ENCODE results near the gene ZSWIM7.

ZSWIM7 gene

DNA sequence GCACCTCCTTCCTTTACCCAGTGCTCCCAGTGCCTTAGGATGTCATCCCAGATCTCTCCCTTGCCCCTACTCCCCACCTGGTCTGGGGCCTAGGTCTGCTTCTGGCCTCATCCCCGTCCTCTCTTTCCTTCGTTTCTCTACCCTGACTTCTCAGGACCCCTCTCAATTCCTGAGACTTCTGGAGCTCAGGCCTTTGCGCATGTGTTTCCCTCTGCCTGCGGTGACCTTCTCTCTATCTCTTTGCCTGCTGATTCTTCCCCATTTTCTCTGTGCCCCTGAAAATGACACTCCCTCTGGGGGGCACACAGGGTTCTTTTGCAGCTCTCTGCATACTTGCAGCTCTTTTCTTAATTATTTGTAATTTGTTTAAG lies 41.0 kb downstream of the ZSWIM7 start:
- H3K4me3 ChIP-seq (ENCODE audit: low read depth, low read length) = no peak overlapping the region
- TF ChIP-seq CTCF (IDR thresholded peaks at IDR 0.05; ENCODE audit: control insufficient read depth, extremely low read depth, insufficient read depth) = no peak
- DNase-seq (ENCODE audit: low read depth) = no peak

GRCh38 chr17:15957608-15958307 lies 41.7 kb downstream of the ZSWIM7 start:
- DNase-seq (ENCODE audit: low read depth) = no peak
- no peak for TF ChIP-seq CTCF (IDR thresholded peaks at IDR 0.05; ENCODE audit: control insufficient read depth, extremely low read depth, insufficient read depth)
- no peak overlapping the region for H3K4me3 ChIP-seq (ENCODE audit: low read depth, low read length)

DNA sequence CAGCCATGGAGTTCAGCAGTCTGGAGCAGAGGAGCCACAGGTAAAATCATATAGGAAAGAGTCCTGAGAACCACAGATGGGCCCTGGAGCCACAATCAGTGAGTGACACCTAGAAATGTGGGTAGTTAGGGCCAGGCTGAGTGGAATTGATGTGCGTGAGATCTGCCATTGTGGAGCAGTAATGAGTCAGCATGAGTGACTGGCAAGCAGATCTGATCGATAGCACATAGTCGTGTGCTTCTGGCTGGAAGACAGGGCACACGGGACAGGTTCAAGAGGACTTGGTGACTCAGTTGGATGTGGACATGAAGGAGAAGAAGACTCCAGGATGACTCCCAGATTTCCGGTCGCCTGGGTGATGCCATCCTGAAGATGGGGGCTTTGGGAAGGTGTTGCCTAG lies 42.3 kb downstream of the ZSWIM7 start:
- TF ChIP-seq CTCF (IDR thresholded peaks at IDR 0.05; ENCODE audit: control insufficient read depth, extremely low read depth, insufficient read depth) = no peak
- H3K4me3 ChIP-seq (ENCODE audit: low read depth, low read length) = no peak overlapping the region

DNA sequence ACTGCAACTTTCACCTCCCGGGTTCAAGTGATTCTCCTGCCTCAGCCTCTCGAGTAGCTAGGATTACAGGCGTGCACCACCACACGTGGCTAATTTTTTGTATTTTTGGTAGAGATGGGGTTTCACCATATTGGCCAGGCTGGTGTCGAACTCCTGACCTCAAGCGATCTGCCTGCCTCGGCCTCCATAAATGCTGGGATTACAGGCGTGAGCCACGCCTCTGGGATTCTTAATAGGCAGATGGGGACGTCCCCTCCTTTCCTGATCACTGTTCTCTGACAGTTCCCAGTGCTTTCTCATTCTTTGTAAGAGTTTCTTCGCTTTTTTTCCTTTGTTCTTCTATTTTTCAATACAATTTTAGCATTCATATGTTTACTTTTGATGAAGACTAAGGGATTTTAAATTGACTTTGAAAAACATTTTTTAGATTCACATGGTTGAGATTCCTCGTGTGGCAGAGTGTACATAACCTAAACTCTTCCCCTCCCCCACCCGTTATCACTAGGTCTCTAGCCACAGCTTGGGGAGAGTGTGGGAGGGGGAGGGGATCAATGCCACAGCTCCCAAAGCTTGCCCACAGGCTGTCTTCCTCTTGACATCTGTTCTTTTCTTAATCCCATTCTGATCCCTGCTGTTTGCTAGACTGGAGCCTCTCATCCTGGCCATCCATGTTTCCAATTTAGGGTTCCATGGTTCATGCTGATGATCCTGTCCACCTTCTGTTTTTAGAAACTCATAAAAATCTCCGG lies 43.5 kb downstream of the ZSWIM7 start:
- TF ChIP-seq CTCF (IDR thresholded peaks at IDR 0.05; ENCODE audit: control insufficient read depth, extremely low read depth, insufficient read depth) = no peak
- no peak for DNase-seq (ENCODE audit: low read depth)
- no peak overlapping the region for H3K4me3 ChIP-seq (ENCODE audit: low read depth, low read length)

More for the DNA sequence above, 42.3 kb downstream of the ZSWIM7 start:
- no peak for DNase-seq (ENCODE audit: low read depth)

GRCh38 chr17:15954222-15954621 lies 45.3 kb downstream of the ZSWIM7 start:
- DNase-seq (ENCODE audit: low read depth) = no peak
- no peak for TF ChIP-seq CTCF (IDR thresholded peaks at IDR 0.05; ENCODE audit: control insufficient read depth, extremely low read depth, insufficient read depth)
- no peak overlapping the region for H3K4me3 ChIP-seq (ENCODE audit: low read depth, low read length)

- TF ChIP-seq CTCF (IDR thresholded peaks at IDR 0.05; ENCODE audit: control insufficient read depth, extremely low read depth, insufficient read depth) = no peak
Measured at GRCh38 chr17:15952916-15953790, 46.4 kb downstream of the ZSWIM7 start.

More at GRCh38 chr17:15952916-15953790, 46.4 kb downstream of the ZSWIM7 start:
- no peak overlapping the region for H3K4me3 ChIP-seq (ENCODE audit: low read depth, low read length)
- DNase-seq (ENCODE audit: low read depth) = no peak
